H9 (cell line): ENCODE data around the gene KLHL28. TPM values are rescaled to one million over a fixed set of nuclear protein-coding genes. Genes with fewer than 3 reads are reported as not detected.

Source experiments
- DNase-seq: peaks from one replicate; pipeline ENCODE4 v3.0.0-alpha.2; 2017
- H2AFZ ChIP-seq: one replicate; pipeline ENCODE4 v1.6.1; 2013; ENCODE audit warnings: mild to moderate bottlenecking, low read length, control low read depth, moderate library complexity
- H2AK5ac ChIP-seq: 2 replicates; pipeline ENCODE4 v1.6.1; 2013; ENCODE audit warnings: low read length, control low read depth, mixed read lengths; ENCODE audit not compliant: insufficient read length
- H2BK120ac ChIP-seq: one replicate; pipeline ENCODE4 v1.6.1; 2013; ENCODE audit warnings: low read depth, mild to moderate bottlenecking, low read length, control low read depth, inconsistent platforms; ENCODE audit not compliant: poor library complexity, severe bottlenecking
- H2BK12ac ChIP-seq: 2 replicates; pipeline ENCODE4 v1.6.1; 2013; ENCODE audit warnings: low read length, control low read depth, mixed read lengths, low read depth; ENCODE audit not compliant: insufficient read length
- H2BK15ac ChIP-seq: 2 replicates; pipeline ENCODE4 v1.6.1; 2013; ENCODE audit warnings: low read depth, low read length, control low read depth
- H2BK20ac ChIP-seq: one replicate; pipeline ENCODE4 v1.6.1; 2013; ENCODE audit warnings: low read depth, mild to moderate bottlenecking, low read length, control low read depth, inconsistent platforms; ENCODE audit not compliant: poor library complexity, severe bottlenecking
- H2BK5ac ChIP-seq: 2 replicates; pipeline ENCODE4 v1.6.1; 2013; ENCODE audit warnings: low read length, control low read depth, mixed read lengths; ENCODE audit not compliant: insufficient read length
- H3K14ac ChIP-seq: 2 replicates; pipeline ENCODE4 v1.6.1; 2013; ENCODE audit warnings: low read length, control low read depth; ENCODE audit not compliant: insufficient read depth
- H3K18ac ChIP-seq: 2 replicates; pipeline ENCODE4 v1.6.1; 2013; ENCODE audit warnings: low read depth, mild to moderate bottlenecking, mixed read lengths, low read length, control low read depth; ENCODE audit not compliant: insufficient read length
- H3K23ac ChIP-seq: 2 replicates; pipeline ENCODE4 v1.6.1; 2013; ENCODE audit warnings: low read length, control low read depth, mixed read lengths, low read depth; ENCODE audit not compliant: insufficient read length
- H3K23me2 ChIP-seq: 2 replicates; pipeline ENCODE4 v1.6.1; 2013; ENCODE audit warnings: low read depth, mild to moderate bottlenecking, mixed read lengths, low read length, control low read depth; ENCODE audit not compliant: insufficient read length, poor library complexity, severe bottlenecking
- H3K27ac ChIP-seq: 2 replicates; pipeline ENCODE4 v1.5.1; 2013; ENCODE audit warnings: low read length, control low read depth, mixed read lengths, low read depth; ENCODE audit not compliant: insufficient read length
- H3K27me3 ChIP-seq: 2 replicates; pipeline ENCODE4 v1.6.1; 2013; ENCODE audit warnings: low read length, control low read depth, inconsistent platforms; ENCODE audit not compliant: insufficient read depth
- H3K4ac ChIP-seq: 2 replicates; pipeline ENCODE4 v1.6.1; 2013; ENCODE audit warnings: low read depth, mild to moderate bottlenecking, control low read depth, inconsistent platforms, low read length, moderate library complexity
- H3K4me1 ChIP-seq: 2 replicates; pipeline ENCODE4 v1.6.1; 2013; ENCODE audit warnings: low read length, control low read depth, inconsistent platforms; ENCODE audit not compliant: insufficient read depth
- H3K4me2 ChIP-seq: 2 replicates; pipeline ENCODE4 v1.6.1; 2013; ENCODE audit warnings: low read length, control low read depth, mixed read lengths; ENCODE audit not compliant: insufficient read length, insufficient read depth
- H3K56ac ChIP-seq: 2 replicates; pipeline ENCODE4 v1.6.1; 2013; ENCODE audit warnings: low read depth, mild to moderate bottlenecking, mixed read lengths, low read length, control low read depth; ENCODE audit not compliant: insufficient read length
- H3K79me1 ChIP-seq: 2 replicates; pipeline ENCODE4 v1.6.1; 2013; ENCODE audit warnings: low read depth, mild to moderate bottlenecking, moderate library complexity, low read length, control low read depth, inconsistent platforms; ENCODE audit not compliant: insufficient read depth, poor library complexity, severe bottlenecking
- H3K79me2 ChIP-seq: 2 replicates; pipeline ENCODE4 v1.6.1; 2013; ENCODE audit warnings: low read length, control low read depth, inconsistent platforms; ENCODE audit not compliant: insufficient read depth
- H3K9ac ChIP-seq: 2 replicates; pipeline ENCODE4 v1.6.1; 2013; ENCODE audit warnings: low read length, control low read depth, mixed read lengths; ENCODE audit not compliant: insufficient read length; ENCODE audit errors: extremely low read depth
- H3K9me3 ChIP-seq: one replicate; pipeline ENCODE4 v1.6.1; 2013; ENCODE audit warnings: low read depth, low read length, inconsistent platforms; ENCODE audit not compliant: control insufficient read depth
- H3T11ph ChIP-seq: one replicate; pipeline ENCODE4 v1.6.1; 2013; ENCODE audit warnings: mild to moderate bottlenecking, low read length, control low read depth, inconsistent platforms
- H4K20me1 ChIP-seq: one replicate; pipeline ENCODE4 v1.6.1; 2013; ENCODE audit not compliant: control insufficient read depth, insufficient read length, insufficient read depth
- H4K5ac ChIP-seq: 2 replicates; pipeline ENCODE4 v1.6.1; 2013; ENCODE audit warnings: low read depth, mild to moderate bottlenecking, mixed read lengths, low read length, control low read depth; ENCODE audit not compliant: insufficient read length
- H4K8ac ChIP-seq: replicated peaks from 2 replicates; pipeline ENCODE4 v1.6.1; 2013; ENCODE audit warnings: low read length, control low read depth, mixed read lengths, low read depth; ENCODE audit not compliant: insufficient read length
- H4K91ac ChIP-seq: 2 replicates; pipeline ENCODE4 v1.6.1; 2013; ENCODE audit warnings: low read depth, mild to moderate bottlenecking, moderate library complexity, mixed read lengths, low read length, control low read depth; ENCODE audit not compliant: insufficient read length
- H3K27ac Mint-ChIP-seq, 3 experiments: 2 replicates in 2 of 3; 3 replicates in 1 of 3; pipeline ENCODE4 v1.8.0; 2020 to 2021; ENCODE audit warnings: mixed read lengths in 3 of 3, mild to moderate bottlenecking in 1 of 3, moderate library complexity in 1 of 3
- H3K27me3 Mint-ChIP-seq: 2 replicates; pipeline ENCODE4 v1.8.0; 2021; ENCODE audit warnings: low read depth, mild to moderate bottlenecking, moderate library complexity, mixed read lengths
- H3K36me3 Mint-ChIP-seq, 3 experiments: 2 replicates in 2 of 3; 3 replicates in 1 of 3; pipeline ENCODE4 v1.8.0; 2020 to 2021; ENCODE audit warnings: low read depth in 3 of 3, mixed read lengths in 3 of 3; ENCODE audit not compliant: insufficient read depth in 1 of 3
- H3K4me1 Mint-ChIP-seq, 2 experiments: 2 replicates each; pipeline ENCODE4 v1.8.0; 2020; ENCODE audit warnings: mixed read lengths in 2 of 2
- H3K4me3 Mint-ChIP-seq, 2 experiments: 2 replicates in 1 of 2; 3 replicates in 1 of 2; pipeline ENCODE4 v1.8.0; 2020 to 2021; ENCODE audit warnings: mild to moderate bottlenecking in 2 of 2, mixed read lengths in 2 of 2, moderate library complexity in 1 of 2
- H3K9me3 Mint-ChIP-seq, 2 experiments: 2 replicates in 1 of 2; 3 replicates in 1 of 2; pipeline ENCODE4 v1.8.0; 2020; ENCODE audit warnings: mild to moderate bottlenecking in 2 of 2, mixed read lengths in 2 of 2, moderate library complexity in 1 of 2
- CTCF ChIP-seq: fragments of 200-600 bp; sonication (generic); conservative IDR thresholded peaks from 3 replicates; pipeline ENCODE4 v1.8.0; 2021; ENCODE audit warnings: antibody characterized with exemption, mild to moderate bottlenecking
- WGBS: extraction: QIAGEN DNeasy Blood & Tissue Kit; methylation state at CpG from one replicate; pipeline ENCODE4 v1.1.7; 2013; ENCODE audit warnings: missing lambda C conversion rate, low lambda C conversion rate, mixed read lengths; ENCODE audit not compliant: insufficient read length; ENCODE audit errors: extremely low coverage; 5-methylcytosine and 5-hydroxymethylcytosine counted together
- total RNA-seq: library from RNA; stranded (reverse); gene quantifications from 2 replicates; pipeline ENCODE4 v1.2.1, GENCODE V29; 2021

KLHL28 gene
- total RNA-seq, 1 experiment from 2014 or later: 10.2 TPM

- Histone ChIP-seq H3T11ph (no peak overlapping the region), H4K91ac (no peak overlapping the region), H3K23ac (no peak overlapping the region), H3K18ac (no peak overlapping the region), H3K9me3 (no peaks in the 10 kb centered on the region), H3K23me2 (no peaks in the 10 kb centered on the region), H3K27ac (no peak overlapping the region), H2AFZ (no peak overlapping the region), H2BK5ac (no peak overlapping the region), H2BK12ac (no peak overlapping the region), H3K4me2 (no peak overlapping the region), H4K8ac (no peak overlapping the region), H3K56ac (no peak overlapping the region), H3K27me3 (no peaks in the 10 kb centered on the region), H3K14ac (no peak overlapping the region), H3K79me1 (no peaks in the 10 kb centered on the region), H3K9ac (no peak overlapping the region), H2AK5ac (no peak overlapping the region), H3K4me1 (no peaks in the 10 kb centered on the region), H4K20me1 (no peaks in the 10 kb centered on the region), H2BK120ac (no peak overlapping the region), H3K4ac (no peak overlapping the region), H2BK20ac (no peak overlapping the region), H3K79me2 (no peaks in the 10 kb centered on the region), H4K5ac (no peak overlapping the region), H2BK15ac (no peak overlapping the region)
- Mint-ChIP-seq H3K27ac (no peak overlapping the region), H3K9me3 (no peaks in the 10 kb centered on the region), H3K36me3 (0 out of 7 replicates have a peak, but pooled peaks cover 0 to 4% (median 0%) of the 10 kb centered on the region in 3 experiments), H3K27me3 (no peaks in the 10 kb centered on the region), H3K4me3 (no peak overlapping the region), H3K4me1 (no peaks in the 10 kb centered on the region)
- no peak for TF ChIP-seq CTCF
- WGBS: no CpG with 5 or more reads among the region's 2 CpGs
- DNase-seq: no peak
These were observed 28.8 kb upstream of the KLHL28 start for GRCh38 chr14:44990533-44990932.
